SK-N-SH treated with all-trans-retinoic acid at 6 μM for 48 hours (cell line): ENCODE results near the gene LAPTM5.

Source experiments
- ARNTL ChIP-seq: fragments of 450-650 bp; formaldehyde crosslinking; IDR thresholded peaks from 2 replicates; pipeline ENCODE4 v1.5.0; 2020; ENCODE audit warnings: low read depth, mild to moderate bottlenecking, moderate library complexity, borderline replicate concordance
- BACH2 ChIP-seq: fragments of 250-450 bp; sonication (Bioruptor Pico); IDR thresholded peaks from 2 replicates; pipeline ENCODE4 v1.9.0; 2021; ENCODE audit warnings: mild to moderate bottlenecking, borderline replicate concordance
- ISL1 ChIP-seq: fragments of 250-450 bp; sonication (Bioruptor Pico); IDR thresholded peaks from 2 replicates; pipeline ENCODE4 v2.1.2; 2022; ENCODE audit warnings: mild to moderate bottlenecking, moderate library complexity
- OSR1 ChIP-seq: fragments of 250-450 bp; sonication (Bioruptor Pico); IDR thresholded peaks from 2 replicates; pipeline ENCODE4 v1.8.0; 2022; ENCODE audit warnings: moderate library complexity, mild to moderate bottlenecking, inconsistent platforms
- RARB ChIP-seq: fragments of 250-450 bp; sonication (Bioruptor Pico); IDR thresholded peaks from 2 replicates; pipeline ENCODE4 v1.8.0; 2021; ENCODE audit warnings: mild to moderate bottlenecking, moderate library complexity
- SNAI2 ChIP-seq: fragments of 250-450 bp; sonication (Bioruptor Pico); IDR thresholded peaks from 2 replicates; pipeline ENCODE4 v1.5.0; 2020; ENCODE audit warnings: mild to moderate bottlenecking, moderate library complexity
- TOX ChIP-seq: fragments of 250-450 bp; sonication (Bioruptor Pico); IDR thresholded peaks from 2 replicates; pipeline ENCODE4 v1.8.0; 2021; ENCODE audit warnings: mild to moderate bottlenecking, moderate library complexity, borderline replicate concordance
- TSHZ2 ChIP-seq: fragments of 250-450 bp; sonication (Bioruptor Pico); IDR thresholded peaks from 2 replicates; pipeline ENCODE4 v1.5.0; 2020; ENCODE audit warnings: mild to moderate bottlenecking, moderate library complexity
- ZC3H10 ChIP-seq: fragments of 250-450 bp; sonication (Bioruptor Pico); IDR thresholded peaks from 2 replicates; pipeline ENCODE4 v1.5.1; 2021; ENCODE audit warnings: mild to moderate bottlenecking, moderate library complexity
- ZFP3 ChIP-seq: fragments of 250-450 bp; sonication (Bioruptor Pico); IDR thresholded peaks from 2 replicates; pipeline ENCODE4 v1.5.0; 2020; ENCODE audit warnings: mild to moderate bottlenecking, moderate library complexity

- TF ChIP-seq TOX (CRISPR knock-in tag) (no peak), TSHZ2 (CRISPR knock-in tag) (no peak), RARB (no peak), OSR1 (no peak), ISL1 (no peak), SNAI2 (CRISPR knock-in tag) (no peak), BACH2 (CRISPR knock-in tag) (no peak), ZFP3 (CRISPR knock-in tag) (no peak), ARNTL (CRISPR knock-in tag) (no peak), ZC3H10 (no peak)
Observed at GRCh38 chr1:30759718-30760281, 2.2 kb upstream of the LAPTM5 start.
